ENCODE measurements around the gene KLHDC7B.

- TF ChIP-seq CTCF (IDR thresholded peaks at IDR 0.05; ENCODE audit: insufficient read depth, low read length) (peak; percentile 10), POLR2AphosphoS5 (IDR thresholded peaks at IDR 0.05; ENCODE audit: low read depth) (no peak), GABPA (IDR thresholded peaks at IDR 0.05; ENCODE audit: low read depth) (no peak), REST (IDR thresholded peaks at IDR 0.05; ENCODE audit: insufficient replicate concordance, low read depth) (no peak), SPI1 (IDR thresholded peaks at IDR 0.05; ENCODE audit: borderline replicate concordance, low read depth) (no peak)
Observed at GRCh38 chr22:50545522-50546325, at the start of gene KLHDC7B.

Measured in HL-60 (cell line).